Measurements from ENCODE around the gene CD48.

DNA sequence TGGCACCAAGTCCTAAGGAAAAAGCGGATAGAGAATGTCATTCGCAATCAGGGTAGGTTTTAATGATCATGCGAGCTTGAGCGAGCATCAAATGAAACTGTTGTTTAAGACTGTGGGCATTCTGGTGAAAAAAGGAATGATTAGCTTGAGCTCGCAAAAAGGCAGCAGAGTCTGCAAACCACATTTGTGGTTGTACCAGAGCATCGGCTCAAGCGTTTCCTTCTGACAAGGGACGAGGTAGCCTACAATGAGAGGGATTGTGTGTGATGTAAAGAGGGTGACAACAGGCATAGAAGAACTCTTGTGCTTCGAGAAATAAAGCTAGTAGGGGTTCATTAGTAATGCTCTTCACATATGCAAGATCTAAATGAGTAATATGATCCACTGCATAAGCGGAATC is 11.1 kb upstream of the CD48 start:
- TF ChIP-seq POLR2AphosphoS5 (IDR thresholded peaks at IDR 0.05; ENCODE audit: low read depth, low read length) (no peak), JUND (IDR thresholded peaks at IDR 0.05) (no peak), SRF (IDR thresholded peaks at IDR 0.05; ENCODE audit: low read depth) (no peak)
- TF ChIP-seq, protein P1, sequence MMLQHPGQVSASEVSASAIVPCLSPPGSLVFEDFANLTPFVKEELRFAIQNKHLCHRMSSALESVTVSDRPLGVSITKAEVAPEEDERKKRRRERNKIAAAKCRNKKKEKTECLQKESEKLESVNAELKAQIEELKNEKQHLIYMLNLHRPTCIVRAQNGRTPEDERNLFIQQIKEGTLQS (IDR thresholded peaks at IDR 0.05) = no peak
- TF ChIP-seq, protein P2, sequence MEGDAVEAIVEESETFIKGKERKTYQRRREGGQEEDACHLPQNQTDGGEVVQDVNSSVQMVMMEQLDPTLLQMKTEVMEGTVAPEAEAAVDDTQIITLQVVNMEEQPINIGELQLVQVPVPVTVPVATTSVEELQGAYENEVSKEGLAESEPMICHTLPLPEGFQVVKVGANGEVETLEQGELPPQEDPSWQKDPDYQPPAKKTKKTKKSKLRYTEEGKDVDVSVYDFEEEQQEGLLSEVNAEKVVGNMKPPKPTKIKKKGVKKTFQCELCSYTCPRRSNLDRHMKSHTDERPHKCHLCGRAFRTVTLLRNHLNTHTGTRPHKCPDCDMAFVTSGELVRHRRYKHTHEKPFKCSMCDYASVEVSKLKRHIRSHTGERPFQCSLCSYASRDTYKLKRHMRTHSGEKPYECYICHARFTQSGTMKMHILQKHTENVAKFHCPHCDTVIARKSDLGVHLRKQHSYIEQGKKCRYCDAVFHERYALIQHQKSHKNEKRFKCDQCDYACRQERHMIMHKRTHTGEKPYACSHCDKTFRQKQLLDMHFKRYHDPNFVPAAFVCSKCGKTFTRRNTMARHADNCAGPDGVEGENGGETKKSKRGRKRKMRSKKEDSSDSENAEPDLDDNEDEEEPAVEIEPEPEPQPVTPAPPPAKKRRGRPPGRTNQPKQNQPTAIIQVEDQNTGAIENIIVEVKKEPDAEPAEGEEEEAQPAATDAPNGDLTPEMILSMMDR (IDR thresholded peaks at IDR 0.05 in 2 of 3, conservative IDR thresholded peaks at IDR 0.05 in 1 of 3; ENCODE audit: borderline replicate concordance in 1 of 3, insufficient read depth in 1 of 3, low read depth in 2 of 3, low read length in 2 of 3) = no peak
